ENCODE data around the gene CDR2L.

The CDR2L gene

GRCh38 chr17:74960570-74961342, 26.7 kb upstream of the CDR2L start:
- TF ChIP-seq REST (IDR thresholded peaks at IDR 0.05; ENCODE audit: insufficient read depth in 1 of 2, low read depth in 2 of 2, low read length in 2 of 2) (no peak), FOXP2 (optimal IDR thresholded peaks at IDR 0.05; ENCODE audit: borderline replicate concordance, extremely low read depth, extremely low read length, insufficient read depth) (no peak), TAF1 (IDR thresholded peaks at IDR 0.05; ENCODE audit: borderline replicate concordance, insufficient read depth, low read length) (no peak), SIN3A (IDR thresholded peaks at IDR 0.05; ENCODE audit: borderline replicate concordance, insufficient read depth, low read length) (no peak), POLR2AphosphoS5 (IDR thresholded peaks at IDR 0.05; ENCODE audit: low read depth, low read length) (no peak)

GRCh38 chr17:74961657-74962350, 25.6 kb upstream of the CDR2L start:
- TF ChIP-seq POLR2AphosphoS5 (IDR thresholded peaks at IDR 0.05; ENCODE audit: low read depth, low read length) (no peak), REST (IDR thresholded peaks at IDR 0.05; ENCODE audit: insufficient read depth in 1 of 2, low read depth in 2 of 2, low read length in 2 of 2) (no peak), TAF1 (IDR thresholded peaks at IDR 0.05; ENCODE audit: borderline replicate concordance, insufficient read depth, low read length) (no peak), FOXP2 (optimal IDR thresholded peaks at IDR 0.05; ENCODE audit: borderline replicate concordance, extremely low read depth, extremely low read length, insufficient read depth) (no peak), SIN3A (IDR thresholded peaks at IDR 0.05; ENCODE audit: borderline replicate concordance, insufficient read depth, low read length) (no peak)

GRCh38 chr17:74962622-74963394, 24.6 kb upstream of the CDR2L start:
- TF ChIP-seq TAF1 (IDR thresholded peaks at IDR 0.05; ENCODE audit: borderline replicate concordance, insufficient read depth, low read length) (no peak), SIN3A (IDR thresholded peaks at IDR 0.05; ENCODE audit: borderline replicate concordance, insufficient read depth, low read length) (no peak)

- TF ChIP-seq POLR2AphosphoS5 (IDR thresholded peaks at IDR 0.05; ENCODE audit: low read depth, low read length) = no peak
- no peak for TF ChIP-seq REST (IDR thresholded peaks at IDR 0.05; ENCODE audit: insufficient read depth in 1 of 2, low read depth in 2 of 2, low read length in 2 of 2)
- no peak for TF ChIP-seq TAF1 (IDR thresholded peaks at IDR 0.05; ENCODE audit: borderline replicate concordance, insufficient read depth, low read length)
- no peak for TF ChIP-seq FOXP2 (optimal IDR thresholded peaks at IDR 0.05; ENCODE audit: borderline replicate concordance, extremely low read depth, extremely low read length, insufficient read depth)
- no peak for TF ChIP-seq SIN3A (IDR thresholded peaks at IDR 0.05; ENCODE audit: borderline replicate concordance, insufficient read depth, low read length)
Observed at GRCh38 chr17:74963656-74964055, 23.8 kb upstream of the CDR2L start.

GRCh38 chr17:74964246-74964761, 23.1 kb upstream of the CDR2L start:
- TF ChIP-seq TAF1 (IDR thresholded peaks at IDR 0.05; ENCODE audit: borderline replicate concordance, insufficient read depth, low read length) (no peak), SIN3A (IDR thresholded peaks at IDR 0.05; ENCODE audit: borderline replicate concordance, insufficient read depth, low read length) (no peak)

Data from PFSK-1 (cell line).